ENCODE results near the gene SNX21. TPM values are rescaled to one million over a fixed set of nuclear protein-coding genes. Genes with fewer than 3 reads are reported as not detected.

The SNX21 gene
- total and polyA plus RNA-seq, 9 of the 15 experiments (the other 6 are each of a cell fraction or from before 2014, with no cell fraction given): 0.10 to 1.2 (median 0.42) TPM

DNA sequence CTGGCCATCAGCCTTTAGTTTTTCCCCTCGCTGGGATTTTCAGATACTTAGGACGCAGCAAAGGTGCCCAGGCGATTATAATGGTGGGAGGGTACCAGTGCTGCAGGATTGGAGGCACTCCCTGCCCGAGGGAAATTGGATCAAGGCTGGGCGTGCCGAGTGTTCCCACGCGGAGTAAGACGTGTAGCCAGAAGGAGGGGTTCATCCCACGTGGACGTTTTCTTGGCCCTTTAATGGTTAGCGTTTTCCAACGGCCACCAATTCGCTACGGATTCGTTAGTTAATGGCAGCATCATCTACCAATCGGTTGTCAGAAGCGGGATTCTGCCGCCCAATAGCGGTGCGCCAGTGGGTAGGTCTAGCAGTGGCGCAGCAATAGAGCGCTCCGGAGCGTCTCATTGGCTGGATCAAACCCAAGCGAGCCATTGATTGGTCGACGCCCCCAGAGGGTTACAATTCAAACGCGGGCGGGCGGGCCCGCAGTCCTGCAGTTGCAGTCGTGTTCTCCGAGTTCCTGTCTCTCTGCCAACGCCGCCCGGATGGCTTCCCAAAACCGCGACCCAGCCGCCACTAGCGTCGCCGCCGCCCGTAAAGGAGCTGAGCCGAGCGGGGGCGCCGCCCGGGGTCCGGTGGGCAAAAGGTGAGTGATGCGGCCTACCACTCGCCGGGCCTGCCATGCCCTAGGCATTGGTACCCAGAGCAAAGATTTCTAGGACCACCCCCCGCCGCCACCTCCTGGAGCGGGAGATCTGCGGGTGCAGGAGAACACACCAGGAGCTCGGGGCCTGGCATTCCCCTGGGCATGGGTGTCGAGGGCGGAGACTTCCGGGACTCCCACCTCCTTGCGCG is 21.2 kb upstream of the SNX21 start, which contains the start of gene UBE2C:
TSS of gene UBE2C (plus strand) at position 488 of the 849 bp plus-strand sequence. CDS start at position 540, 52 bp downstream.
- Histone ChIP-seq H3K4me3 (no peak within 1 kb of the TSS), H2AFZ (ENCODE audit: low read depth, low read length) (no peak within 1 kb of the TSS), H3K79me2 (ENCODE audit: control insufficient read depth, insufficient read depth, low read length) (no peaks in the 10 kb centered on the region), H3K27ac (ENCODE audit: extremely low read depth, low read depth, low read length) (no peak within 1 kb of the TSS), H3K27me3 (ENCODE audit: control insufficient read depth in 2 of 2, insufficient read depth in 2 of 2, low read length in 2 of 2) (no peaks in the 10 kb centered on the region), H3K9ac (ENCODE audit: insufficient read depth in 1 of 2, low read depth in 2 of 2, low read length in 2 of 2) (no peak within 1 kb of the TSS), H3K9me3 (replicated peaks; ENCODE audit: control insufficient read depth, insufficient read depth, low read depth, low read length) (peaks cover 11% of the 10 kb centered on the region; the same call in 1 of the 2 replicates), H4K20me1 (replicated peaks; ENCODE audit: control insufficient read depth, insufficient read depth, low read length) (no peaks in the 10 kb centered on the region), H3K9me1 (ENCODE audit: control insufficient read depth, insufficient read depth, low read length) (no peaks in the 10 kb centered on the region), H3K4me2 (ENCODE audit: insufficient read depth, low read length) (no peak within 1 kb of the TSS), H3K36me3 (ENCODE audit: control insufficient read depth, insufficient read depth, low read length) (peaks cover 38% of the 10 kb centered on the region; the same call in 2 of the 3 replicates), H3K4me1 (replicated peaks in 1 of 2; ENCODE audit: control insufficient read depth in 2 of 2, insufficient read depth in 2 of 2, low read length in 2 of 2) (peaks cover 13 to 23% of the 10 kb centered on the region in 2 experiments)
- 94% methylated on average over 41 of the region's 65 CpGs for WGBS (ENCODE audit: insufficient coverage, low coverage, missing lambda C conversion rate)
- no TSS peak for BruUV-seq (replicated peaks)
- DNase-seq (ENCODE audit: extremely low read depth in 1 of 4, low spot score in 3 of 4) (no peak), ATAC-seq (no peak), FAIRE-seq (no peak)
- POLR2A ChIA-PET: interaction anchor here (1.2 kb wide), 1 partner anchor 12 kb away, joined by 3 read pairs; no protein-coding TSS in a partner anchor
- TF ChIP-seq ZBTB33 (CRISPR knock-in tag; IDR thresholded peaks at IDR 0.05) (peak; percentile 90), RBFOX2 (IDR thresholded peaks at IDR 0.05; ENCODE audit: low read depth, low read length) (peak; percentile 37; the same call in 1 of the 2 replicates), RBM22 (IDR thresholded peaks at IDR 0.05; ENCODE audit: low read depth, low read length, poor library complexity, severe bottlenecking) (peak; percentile 62), E2F3 (CRISPR knock-in tag; IDR thresholded peaks at IDR 0.05) (no peak), MYBL2 (IDR thresholded peaks at IDR 0.05; ENCODE audit: low read depth) (peak; percentile 57), MYBL2 (CRISPR knock-in tag; IDR thresholded peaks at IDR 0.05; ENCODE audit: borderline replicate concordance) (no peak), POLR2G (IDR thresholded peaks at IDR 0.05; ENCODE audit: low read depth, low read length) (peak; percentile 68), ZBTB1 (CRISPR knock-in tag; IDR thresholded peaks at IDR 0.05; ENCODE audit: borderline replicate concordance, low read depth) (no peak), NFYB (IDR thresholded peaks at IDR 0.05; ENCODE audit: extremely low read depth, insufficient read length) (peak; percentile 48), GABPA (tag; conservative IDR thresholded peaks at IDR 0.05; ENCODE audit: low read depth) (no peak)
- TF ChIP-seq, protein P1, sequence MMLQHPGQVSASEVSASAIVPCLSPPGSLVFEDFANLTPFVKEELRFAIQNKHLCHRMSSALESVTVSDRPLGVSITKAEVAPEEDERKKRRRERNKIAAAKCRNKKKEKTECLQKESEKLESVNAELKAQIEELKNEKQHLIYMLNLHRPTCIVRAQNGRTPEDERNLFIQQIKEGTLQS (IDR thresholded peaks at IDR 0.05): 0 out of 2 replicates have a peak, but pooled peaks have one; percentile 11
- TF ChIP-seq, protein P1 (CRISPR knock-in tag; conservative IDR thresholded peaks at IDR 0.05): no peak
- TF ChIP-seq, protein P2, sequence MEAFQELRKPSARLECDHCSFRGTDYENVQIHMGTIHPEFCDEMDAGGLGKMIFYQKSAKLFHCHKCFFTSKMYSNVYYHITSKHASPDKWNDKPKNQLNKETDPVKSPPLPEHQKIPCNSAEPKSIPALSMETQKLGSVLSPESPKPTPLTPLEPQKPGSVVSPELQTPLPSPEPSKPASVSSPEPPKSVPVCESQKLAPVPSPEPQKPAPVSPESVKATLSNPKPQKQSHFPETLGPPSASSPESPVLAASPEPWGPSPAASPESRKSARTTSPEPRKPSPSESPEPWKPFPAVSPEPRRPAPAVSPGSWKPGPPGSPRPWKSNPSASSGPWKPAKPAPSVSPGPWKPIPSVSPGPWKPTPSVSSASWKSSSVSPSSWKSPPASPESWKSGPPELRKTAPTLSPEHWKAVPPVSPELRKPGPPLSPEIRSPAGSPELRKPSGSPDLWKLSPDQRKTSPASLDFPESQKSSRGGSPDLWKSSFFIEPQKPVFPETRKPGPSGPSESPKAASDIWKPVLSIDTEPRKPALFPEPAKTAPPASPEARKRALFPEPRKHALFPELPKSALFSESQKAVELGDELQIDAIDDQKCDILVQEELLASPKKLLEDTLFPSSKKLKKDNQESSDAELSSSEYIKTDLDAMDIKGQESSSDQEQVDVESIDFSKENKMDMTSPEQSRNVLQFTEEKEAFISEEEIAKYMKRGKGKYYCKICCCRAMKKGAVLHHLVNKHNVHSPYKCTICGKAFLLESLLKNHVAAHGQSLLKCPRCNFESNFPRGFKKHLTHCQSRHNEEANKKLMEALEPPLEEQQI (IDR thresholded peaks at IDR 0.05): 0 out of 2 replicates have a peak, but pooled peaks have one; percentile 48
- intact Hi-C loops (cut with micrococcal nuclease): no loop called here
- in situ Hi-C loops (cut with MboI): no loop called here
- CTCF ChIA-PET (ENCODE audit: low intra/inter-chr PET ratio): no interaction called here
